Activated CD8-positive, alpha-beta memory T cell treated with anti-CD3 and anti-CD28 coated beads, Interleukin-2, amount 50 U/mL, for 1 hour (primary cell): ENCODE measurements around the gene ROR1.

Experiments
- DNase-seq: peaks from one replicate; pipeline ENCODE4 v3.0.0-alpha.2; 2020; ENCODE audit errors: extremely low read depth

ROR1 gene

DNA sequence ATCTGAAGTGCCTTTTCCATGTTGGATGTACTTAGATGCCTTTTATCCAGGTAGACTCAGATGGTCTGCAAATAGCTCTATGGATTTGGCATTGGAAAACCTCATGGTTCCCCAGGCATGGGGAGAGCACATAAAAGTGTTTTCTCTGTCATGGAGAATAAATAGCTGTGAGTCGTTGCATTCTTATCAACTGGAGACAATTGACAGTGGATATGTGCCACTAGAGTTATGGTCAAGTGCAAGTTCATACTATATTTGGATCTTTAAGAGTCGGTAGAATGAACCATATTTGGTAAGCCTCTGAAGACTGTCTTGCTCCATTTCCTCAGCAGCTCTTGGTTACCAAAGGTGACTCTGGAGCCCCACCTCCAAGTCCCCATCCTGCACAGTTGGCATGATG, 83.7 kb downstream of the ROR1 start:
- no peak for DNase-seq

DNA sequence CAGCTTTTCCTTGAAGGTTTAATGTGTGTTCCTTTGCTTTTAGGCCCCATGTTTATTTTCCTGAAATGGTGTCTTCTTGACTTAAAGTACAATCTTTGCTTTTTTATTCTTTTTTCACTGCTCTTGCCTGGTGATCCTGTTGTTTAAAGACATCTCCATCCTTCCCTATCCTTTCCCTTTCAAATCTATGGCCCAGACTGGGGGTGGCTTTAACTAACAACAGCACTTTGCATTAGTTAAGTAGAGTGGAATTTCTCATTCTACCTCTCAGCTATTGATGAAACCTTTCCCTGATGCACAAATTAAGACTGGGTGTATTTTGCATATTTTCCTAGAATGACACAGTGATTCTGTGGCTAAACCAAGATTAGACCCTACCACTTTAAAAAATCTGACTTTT, 84.3 kb downstream of the ROR1 start:
- no peak for DNase-seq

DNA sequence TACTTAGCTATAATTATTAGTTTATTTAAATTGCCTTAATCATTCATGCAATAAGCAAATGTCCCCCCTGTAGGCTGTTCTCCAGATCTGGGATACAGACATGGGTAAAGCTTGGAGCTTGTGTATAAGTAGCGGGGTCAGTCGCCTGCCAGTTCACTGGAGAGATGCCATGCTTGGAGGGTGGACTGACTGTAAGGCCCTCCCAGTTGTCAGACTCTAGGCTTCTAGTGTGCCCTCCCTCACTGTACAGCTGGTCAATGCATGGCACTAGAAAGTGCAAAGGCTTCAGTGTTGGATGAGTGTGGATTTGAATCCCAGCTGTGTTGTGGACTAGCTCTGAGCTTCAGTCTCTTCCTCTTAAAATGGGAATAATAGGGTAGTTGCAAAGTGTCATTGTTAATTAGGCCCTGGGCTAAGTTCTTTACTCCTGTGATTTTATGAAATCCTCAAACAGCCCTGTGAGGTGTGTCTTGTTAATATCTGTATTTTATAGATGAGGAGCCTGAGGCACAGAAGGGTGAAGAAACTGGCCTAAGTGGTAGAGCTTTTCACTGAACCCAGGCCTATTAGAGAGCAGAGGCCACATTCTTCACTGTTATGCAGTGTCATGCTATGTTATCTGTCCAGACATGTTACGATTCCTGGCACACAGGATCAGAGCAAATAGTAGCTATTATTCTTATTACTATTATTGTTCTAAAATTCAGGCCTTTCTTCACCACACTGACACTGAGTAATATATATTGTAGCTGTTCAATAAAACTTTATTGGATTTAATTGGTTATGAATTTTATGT, 85.9 kb downstream of the ROR1 start:
- no peak for DNase-seq

DNA sequence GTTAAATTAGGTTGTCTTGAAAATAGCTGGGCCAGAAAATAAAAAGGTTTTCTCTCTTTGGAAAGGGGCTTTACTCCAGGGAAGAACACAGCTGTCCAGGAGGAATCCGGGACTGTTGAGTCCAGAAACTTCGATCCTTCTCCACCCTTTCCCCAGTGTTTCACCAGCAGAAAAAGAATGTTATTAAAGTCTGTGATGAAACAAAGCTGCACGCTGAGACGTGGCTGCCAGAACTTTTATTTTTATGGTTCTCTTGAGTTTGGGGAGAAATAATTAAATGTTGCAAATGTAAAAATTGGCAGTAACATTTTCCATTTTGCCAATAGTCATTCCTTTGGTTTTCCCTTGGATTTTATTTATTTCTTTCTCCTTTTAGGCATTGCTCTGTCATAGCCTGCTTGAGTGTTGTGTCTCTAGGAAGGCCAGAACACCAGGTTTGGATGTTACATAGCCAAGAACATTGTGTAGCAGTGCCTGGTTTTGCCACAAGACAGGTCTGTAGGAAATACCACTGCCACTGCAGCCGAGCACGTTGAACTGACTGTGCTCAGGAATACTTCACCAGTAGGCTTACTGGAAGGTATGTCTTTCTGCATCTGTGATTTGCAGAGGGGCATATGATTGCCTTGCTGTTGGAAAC, 87.4 kb downstream of the ROR1 start:
- no peak for DNase-seq

DNA sequence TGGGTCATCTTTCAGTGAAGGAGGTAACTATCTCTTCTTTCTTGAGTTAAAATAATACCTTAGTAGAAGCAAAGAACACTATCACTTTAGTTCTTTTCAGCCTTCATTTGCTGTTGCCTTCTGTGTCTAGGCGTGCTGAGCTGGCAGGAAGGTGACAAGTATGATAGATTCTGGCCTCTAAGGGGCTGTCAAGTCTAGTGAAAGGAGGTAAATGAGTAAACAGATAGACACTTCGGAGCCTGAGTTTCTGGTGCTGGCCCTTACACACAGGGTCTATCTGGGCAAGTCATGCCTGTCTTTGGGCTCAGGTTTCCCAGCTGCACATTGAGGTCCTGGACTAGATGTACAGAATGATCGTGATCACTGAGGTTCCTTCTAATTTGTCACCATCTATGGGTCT, 89.3 kb downstream of the ROR1 start:
- DNase-seq: no peak

DNA sequence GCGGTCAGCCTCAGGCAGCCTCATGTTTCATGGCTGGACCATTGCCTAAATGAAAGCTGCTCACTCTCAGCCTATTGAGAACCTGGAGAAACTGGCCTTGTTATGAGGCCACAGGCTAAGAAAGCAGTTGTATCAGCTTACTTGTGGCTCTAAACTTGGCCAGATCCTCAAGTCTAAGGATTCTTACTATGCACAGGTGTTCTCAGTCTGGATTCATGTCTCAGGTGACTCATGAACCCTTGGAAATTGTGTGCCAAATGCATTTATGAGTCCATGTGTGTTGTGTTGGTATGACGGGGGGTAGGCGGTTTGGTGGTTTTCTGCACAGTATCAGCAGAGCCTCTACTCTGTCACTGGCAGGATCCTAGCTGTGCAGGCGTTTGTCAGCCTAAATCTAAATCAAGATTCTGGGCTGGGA, 90.4 kb downstream of the ROR1 start:
- no peak for DNase-seq

DNA sequence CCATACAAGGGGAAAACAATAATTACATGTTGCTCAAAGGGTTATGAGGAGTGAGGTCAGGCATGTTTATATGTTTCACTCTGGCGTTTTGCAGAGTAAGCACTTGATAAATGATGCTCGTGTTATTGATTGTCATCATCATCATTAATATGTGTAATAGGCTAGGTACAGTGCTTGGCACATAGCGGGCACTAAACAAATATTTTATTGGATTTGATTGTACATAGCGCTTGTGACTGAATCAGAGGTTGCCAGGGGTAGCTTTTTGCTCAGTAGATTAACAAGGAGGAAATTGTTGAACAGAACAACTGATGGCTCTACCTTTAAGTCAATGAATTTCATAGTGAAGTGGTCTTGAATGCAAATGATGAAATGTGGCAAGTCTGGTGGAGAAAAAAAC, 91.7 kb downstream of the ROR1 start:
- DNase-seq: no peak

DNA sequence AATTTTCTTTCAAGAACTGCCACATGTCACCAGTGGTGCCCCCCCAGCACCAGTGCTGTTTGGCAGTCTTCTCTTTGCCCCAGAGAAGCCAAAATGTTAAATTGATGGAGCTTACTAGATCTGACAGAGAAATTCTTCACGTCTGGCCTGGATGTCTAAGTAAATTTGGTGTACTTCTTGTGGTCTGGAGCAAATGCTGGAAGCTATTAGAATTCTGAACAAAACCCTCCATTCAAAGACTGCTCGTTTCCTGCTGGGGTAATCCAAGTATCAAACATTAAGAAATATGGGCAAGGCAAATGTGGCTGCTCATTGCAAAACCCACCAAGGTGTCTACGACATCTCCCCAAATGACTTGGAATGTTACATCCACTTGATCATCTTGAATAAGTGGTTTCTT, 92.3 kb downstream of the ROR1 start:
- DNase-seq: no peak

DNA sequence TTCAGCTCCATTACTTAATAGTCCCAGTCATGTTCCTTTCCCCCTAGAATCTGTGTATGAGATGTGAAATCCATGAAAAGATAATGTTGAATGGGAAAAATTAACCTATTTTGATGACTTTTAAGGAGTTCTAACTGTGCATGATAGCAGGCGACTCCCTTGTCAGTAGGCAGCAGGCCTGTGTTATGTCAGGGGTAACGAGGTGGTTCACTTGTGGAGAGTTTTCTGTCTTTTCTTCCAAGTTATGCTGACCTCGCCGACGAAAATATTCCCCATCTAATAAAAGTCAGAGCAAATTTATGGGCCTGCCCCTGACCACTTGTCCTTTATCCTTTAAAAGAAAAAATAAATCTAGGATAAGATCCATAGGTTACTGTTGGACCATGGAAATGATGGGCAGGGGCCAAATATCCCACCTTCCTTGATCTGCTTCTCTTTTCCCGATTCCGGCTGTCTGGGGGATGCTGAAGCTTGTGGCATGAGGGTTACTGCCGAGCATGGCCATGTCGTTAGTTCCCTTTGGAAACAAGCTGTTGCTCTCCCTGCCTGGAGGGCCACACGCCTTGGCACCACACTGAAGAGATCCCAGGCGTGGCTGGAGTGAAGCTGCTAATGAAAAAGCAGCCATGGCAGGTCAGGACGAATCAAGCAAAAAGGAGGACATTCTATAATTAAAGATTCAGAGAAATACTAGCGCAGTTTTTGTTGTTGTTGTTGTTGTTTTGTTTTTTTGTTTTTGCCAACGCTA, 93.8 kb downstream of the ROR1 start:
- no peak for DNase-seq

DNA sequence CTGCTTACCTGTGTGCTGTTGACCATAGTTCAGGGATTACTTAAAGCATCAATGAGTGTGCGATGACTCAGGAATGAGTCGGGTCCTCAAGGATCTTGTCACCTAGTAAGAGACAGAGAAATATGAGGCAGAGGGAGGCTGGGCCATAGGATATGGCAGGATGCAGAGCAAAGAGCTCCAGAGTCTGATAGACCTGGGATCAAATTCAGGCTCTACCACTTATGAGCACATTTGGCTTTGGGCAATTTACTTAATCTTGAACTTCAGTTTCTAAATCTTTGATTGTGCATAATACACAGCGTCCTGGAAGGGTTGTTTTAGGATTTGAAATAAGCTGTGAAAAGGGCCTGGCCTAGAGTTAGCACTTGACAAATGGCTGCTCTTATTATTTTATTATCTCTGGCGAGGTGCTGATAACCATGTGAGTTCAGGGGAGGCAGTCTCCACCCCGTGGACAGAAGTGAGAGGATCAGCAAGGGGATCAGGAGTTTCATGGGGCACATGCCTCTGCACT, 94.5 kb downstream of the ROR1 start:
- no peak for DNase-seq

DNA sequence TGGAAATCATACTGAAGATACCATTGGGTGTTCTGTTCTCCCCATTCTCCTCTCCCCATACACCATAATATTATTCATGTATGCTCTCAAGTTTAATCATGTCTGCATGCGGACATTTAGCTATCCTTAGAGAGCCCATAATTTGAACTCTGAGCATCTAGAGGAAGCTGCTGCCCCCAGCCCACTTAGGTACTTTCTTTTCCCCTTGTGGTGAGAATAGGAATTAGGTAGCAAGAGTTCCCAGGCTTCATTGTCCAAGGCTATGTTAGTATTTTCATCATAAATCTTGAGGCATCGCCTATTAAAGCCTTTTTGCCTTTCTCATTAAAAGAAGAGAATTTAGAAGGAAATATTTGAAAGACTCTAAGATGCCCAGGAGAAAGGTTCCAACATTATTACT, 96.3 kb downstream of the ROR1 start:
- DNase-seq: no peak

DNA sequence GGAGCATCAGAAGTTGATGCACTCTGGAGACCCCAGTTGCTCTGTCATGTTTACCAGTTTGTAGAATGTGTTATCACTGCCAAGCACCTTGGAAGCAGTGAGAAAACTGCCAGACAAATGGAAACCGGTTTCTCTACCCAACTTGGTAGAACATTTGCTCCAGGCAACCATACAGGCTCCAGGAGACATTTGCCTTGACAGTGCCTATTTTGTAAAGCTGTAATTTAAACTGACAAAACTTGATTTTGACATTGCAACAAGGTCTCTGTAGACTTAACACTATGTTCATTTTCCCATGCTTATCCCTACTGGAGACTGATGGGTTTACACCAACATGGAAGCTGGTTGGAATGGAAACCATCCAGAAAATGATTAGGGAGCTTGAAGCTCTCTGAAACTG, 97.6 kb downstream of the ROR1 start:
- no peak for DNase-seq

DNA sequence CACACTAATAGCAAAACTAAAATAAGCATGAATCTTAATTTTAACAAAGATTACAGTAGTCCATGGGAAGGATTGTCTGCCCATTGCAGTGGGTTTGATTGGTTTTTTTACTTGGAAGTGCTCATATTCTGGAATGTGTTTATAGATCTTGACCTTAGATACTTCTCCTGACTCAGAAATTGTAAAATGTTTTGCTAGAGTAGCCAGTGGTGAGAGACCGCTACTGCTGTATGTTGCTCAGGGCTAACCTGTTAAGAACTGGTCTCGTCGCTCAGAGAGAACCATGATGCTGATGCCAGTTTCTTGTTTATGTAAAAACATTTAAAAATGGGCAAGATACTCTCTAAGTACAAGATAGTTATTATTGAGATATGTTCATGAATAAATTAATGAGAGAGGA, 99.9 kb downstream of the ROR1 start:
- DNase-seq: no peak

DNA sequence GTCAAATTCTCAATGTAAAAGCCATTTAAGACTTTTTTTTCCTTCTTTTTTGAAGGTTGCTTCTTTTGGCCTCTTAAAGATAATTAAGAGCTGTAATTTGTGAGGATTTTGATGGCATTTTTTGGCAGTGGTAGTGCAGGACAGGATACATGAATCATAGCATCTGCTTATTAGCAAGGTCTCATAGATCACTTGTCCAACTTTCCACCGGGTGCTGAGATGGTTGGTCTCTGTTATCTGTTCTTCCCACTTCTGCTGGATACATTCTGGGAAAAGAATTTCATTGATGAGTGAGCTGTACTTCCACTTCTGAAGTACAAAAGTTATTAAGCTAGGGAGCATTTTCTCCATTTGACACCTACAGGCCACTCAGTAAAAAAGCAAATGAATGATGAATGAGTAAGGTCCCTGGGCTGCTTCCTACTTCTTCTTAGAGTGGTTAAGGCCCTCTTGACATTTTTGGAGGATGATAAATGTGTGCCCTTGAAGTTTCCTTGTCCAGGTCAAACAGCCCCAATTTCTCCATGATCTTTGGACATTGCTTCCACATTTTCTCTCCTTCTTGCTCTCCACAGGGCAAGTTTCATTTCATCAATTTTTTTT, 100.6 kb downstream of the ROR1 start:
- DNase-seq: no peak

DNA sequence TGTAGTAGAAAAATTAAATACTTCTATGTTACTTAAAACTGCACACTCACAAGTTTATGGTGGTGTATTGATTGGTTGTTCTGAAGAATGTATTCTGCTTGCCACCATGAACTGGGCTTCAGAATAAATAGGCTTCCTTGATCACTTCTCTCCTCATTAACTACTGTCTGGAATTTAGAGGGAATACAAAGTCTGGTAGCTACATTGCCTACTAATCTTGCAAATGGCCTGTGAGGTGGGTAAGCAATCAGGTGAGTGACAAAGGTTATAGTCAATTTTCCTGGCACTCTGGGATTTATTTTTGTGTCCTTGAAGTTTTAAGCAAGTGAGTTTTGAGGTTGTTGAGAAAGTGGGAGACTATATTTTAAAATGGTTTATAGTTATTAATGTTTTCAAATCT, 101.8 kb downstream of the ROR1 start:
- no peak for DNase-seq

DNA sequence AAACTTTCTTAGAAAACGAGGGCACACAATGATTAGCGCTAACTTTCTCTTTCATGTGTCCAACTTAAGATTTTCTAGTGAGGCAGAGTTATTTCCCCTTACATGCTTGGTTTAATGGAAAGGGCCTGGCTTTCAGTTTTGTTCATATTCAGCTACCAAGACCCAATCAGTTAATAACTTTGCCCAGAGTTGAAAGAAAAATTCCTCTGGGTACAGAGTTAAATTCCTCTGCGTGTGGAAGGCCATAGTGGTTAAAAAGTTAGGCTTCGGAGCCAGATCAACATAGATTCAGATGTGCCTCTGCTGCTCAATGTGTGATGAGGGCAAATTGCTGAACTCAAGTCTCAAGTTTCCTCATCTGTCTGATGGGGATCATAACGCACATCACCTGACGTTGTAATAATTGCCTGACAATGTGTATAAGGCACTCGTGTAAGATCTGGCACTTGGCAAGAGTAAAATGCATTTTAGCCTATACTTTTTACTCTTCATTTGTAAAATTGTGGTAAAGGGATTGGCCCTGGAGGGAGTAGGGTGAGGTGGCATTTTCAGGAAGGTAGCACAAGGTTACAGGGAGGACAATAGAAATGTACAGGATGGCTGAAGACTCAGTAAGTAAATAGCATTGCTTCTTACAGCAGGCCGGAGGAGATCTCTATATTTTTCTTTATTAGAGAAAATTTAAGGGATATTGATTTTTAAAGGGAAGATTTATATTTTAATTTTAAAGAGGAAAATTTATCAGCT, 103.4 kb downstream of the ROR1 start:
- DNase-seq: no peak

DNA sequence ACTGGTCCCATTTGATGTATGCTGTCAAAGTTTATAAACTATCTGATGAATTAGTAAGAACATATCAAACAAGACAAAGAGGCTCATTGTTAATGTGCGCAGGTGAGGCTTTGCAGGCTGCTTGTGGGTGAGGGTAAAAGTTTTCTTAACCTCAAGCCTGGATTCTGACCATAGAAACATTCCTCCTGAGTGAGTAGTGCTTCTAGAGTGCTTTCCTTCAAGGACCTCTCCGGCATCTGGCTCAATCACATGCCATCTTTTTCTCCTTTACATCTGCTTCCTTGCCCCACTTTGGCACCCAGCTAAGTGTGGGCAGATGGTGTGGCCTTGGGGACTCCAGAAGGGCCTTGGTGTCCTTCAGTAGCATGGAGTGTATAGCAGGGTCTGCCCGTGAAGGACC, 104.0 kb downstream of the ROR1 start:
- DNase-seq: no peak

DNA sequence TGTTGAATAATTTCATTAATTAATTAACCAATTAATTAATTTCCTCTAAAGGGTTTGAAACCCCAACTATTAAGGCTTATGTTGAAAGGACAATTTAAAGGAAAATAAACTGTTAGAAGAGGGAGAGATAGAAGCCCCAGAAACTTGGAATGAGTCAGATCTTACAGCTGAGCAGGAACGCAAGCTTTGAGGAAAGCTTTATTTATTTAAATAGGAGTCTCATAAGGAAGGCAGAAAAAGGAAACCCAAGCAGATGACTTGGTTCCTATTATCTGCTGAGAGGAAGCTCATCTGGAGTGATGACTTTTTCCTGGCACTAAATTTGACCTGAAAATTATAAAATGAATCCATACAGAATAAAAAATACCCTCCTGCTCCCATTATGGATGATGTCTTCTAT, 105.1 kb downstream of the ROR1 start:
- no peak for DNase-seq

DNA sequence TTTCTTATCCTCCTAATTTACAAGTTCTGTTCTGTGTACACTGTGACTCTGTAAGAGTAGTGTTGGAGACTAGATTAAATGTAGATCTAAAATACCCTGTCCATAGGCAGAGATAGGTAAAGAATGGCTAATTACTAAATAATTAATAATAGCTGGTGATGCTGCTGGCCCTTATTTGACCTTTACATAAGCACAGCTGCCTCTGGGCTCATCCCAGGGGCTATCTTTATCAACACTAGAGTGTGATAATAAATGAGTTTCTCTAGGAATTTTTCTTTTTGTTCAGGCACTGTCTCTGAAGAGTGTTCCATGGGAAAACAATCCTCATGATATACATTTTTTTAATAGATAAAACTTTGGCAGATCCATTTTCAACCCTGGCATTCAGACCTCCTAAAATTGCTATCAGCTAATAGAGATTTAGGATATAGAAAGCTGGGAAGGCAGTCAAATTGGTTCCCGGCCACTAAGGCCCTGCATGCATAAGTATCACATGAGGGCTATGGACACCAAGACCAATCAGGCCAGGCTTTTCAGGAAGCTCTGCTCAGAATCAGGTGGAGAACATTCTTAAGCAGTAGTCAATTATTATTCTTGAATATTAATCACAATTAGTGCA, 107.2 kb downstream of the ROR1 start:
- DNase-seq: no peak

DNA sequence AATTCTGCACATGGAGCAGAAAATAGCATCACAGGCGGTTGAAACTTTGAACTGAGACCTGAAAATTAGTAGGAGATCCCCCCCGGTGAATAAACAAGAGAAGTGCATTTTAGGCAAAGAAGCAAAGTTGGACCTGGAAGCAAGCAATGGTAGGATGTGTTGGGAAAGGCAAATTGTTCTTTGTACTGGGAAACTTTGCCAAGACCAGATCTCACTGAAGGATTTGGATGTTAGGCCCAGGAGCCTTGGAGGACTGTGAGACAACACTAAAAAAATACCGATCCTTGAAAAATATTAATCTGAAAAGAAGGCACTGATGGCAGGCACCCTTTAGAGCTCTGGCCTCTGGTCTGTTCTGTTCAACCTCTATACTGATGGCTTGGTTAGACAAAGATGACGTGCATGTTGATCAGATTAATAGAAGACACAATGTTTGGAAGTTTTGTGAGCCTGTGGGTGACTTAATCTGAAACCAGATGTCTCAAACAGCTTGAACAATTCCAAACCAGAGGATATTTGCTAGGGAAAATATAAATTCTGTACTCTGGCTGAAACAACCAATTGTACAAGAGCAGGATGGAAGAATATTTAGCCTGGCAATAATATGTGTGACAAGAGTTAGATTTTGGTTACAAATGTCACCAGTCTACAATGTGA, 108.4 kb downstream of the ROR1 start:
- DNase-seq: no peak
